ENCODE measurements around the gene HSPB1. TPM values are rescaled to one million over a fixed set of nuclear protein-coding genes. Genes with fewer than 3 reads are reported as not detected.
A peak's percentile ranks its signal among the peaks of the same experiment; 100 is the strongest.

The HSPB1 gene
- total RNA-seq, 1 experiment from 2014 or later: 202 TPM

- TF ChIP-seq HMGXB4 (CRISPR knock-in tag; IDR thresholded peaks at IDR 0.05) (peak; percentile 66; the same call in 1 of the 2 replicates), ZNF423 (CRISPR knock-in tag; IDR thresholded peaks at IDR 0.05) (no peak), ERG (CRISPR knock-in tag; IDR thresholded peaks at IDR 0.05) (0 out of 2 replicates have a peak, but pooled peaks have one; percentile 35)
Measured at GRCh38 chr7:76317782-76318487, 15.5 kb downstream of the HSPB1 start (continued).

GRCh38 chr7:76318488-76319353 is 16.2 kb downstream of the HSPB1 start:
- ATAC-seq: peak; percentile 11
- no peaks in the 10 kb centered on the region for H3K36me3 Mint-ChIP-seq
- ChIA-PET CTCF (interaction anchor here (0.8 to 3.0 kb wide), 20 partner anchors 10 to 452 kb away, joined by 3 to 19 read pairs (median 4); partner anchors contain the start of genes MDH2 and STYXL1), POLR2A (interaction anchor here (0.5 to 2.8 kb wide), 23 partner anchors 12 to 477 kb away, joined by 3 to 17 read pairs (median 4); partner anchors contain the start of genes MDH2, SSC4D, STYXL1 and YWHAG)
- H3K4me3 Mint-ChIP-seq: peak overlapping the region; percentile 87
- H3K4me1 Mint-ChIP-seq: peaks cover 24% of the 10 kb centered on the region
- H3K27me3 Mint-ChIP-seq (ENCODE audit: low read depth): no peaks in the 10 kb centered on the region
- TF ChIP-seq ESRRA (CRISPR knock-in tag; IDR thresholded peaks at IDR 0.05; ENCODE audit: borderline replicate concordance): 0 out of 2 replicates have a peak, but pooled peaks have one; percentile 62
- TF ChIP-seq FOXP1 (CRISPR knock-in tag; IDR thresholded peaks at IDR 0.05; ENCODE audit: borderline replicate concordance): peak; percentile 25; the same call in 1 of the 2 replicates
- no peak for TF ChIP-seq ERG (CRISPR knock-in tag; IDR thresholded peaks at IDR 0.05)
- no peak for TF ChIP-seq NFYB (CRISPR knock-in tag; conservative IDR thresholded peaks at IDR 0.05; ENCODE audit: low read depth)
- 0 out of 2 replicates have a peak, but pooled peaks have one; percentile 40 for TF ChIP-seq NFE2L1 (CRISPR knock-in tag; IDR thresholded peaks at IDR 0.05)
- 0 out of 2 replicates have a peak, but pooled peaks have one; percentile 11 for TF ChIP-seq EMX1 (CRISPR knock-in tag; IDR thresholded peaks at IDR 0.05)
- 0 out of 2 replicates have a peak, but pooled peaks have one; percentile 29 for TF ChIP-seq TCF7 (CRISPR knock-in tag; IDR thresholded peaks at IDR 0.05; ENCODE audit: low read depth)
- peak overlapping the region; percentile 96 for H3K27ac Mint-ChIP-seq
- no peaks in the 10 kb centered on the region for H3K9me3 Mint-ChIP-seq
- peak; percentile 62 for DNase-seq (ENCODE audit: low spot score)

GRCh38 chr7:76325092-76325491 is 22.6 kb downstream of the HSPB1 start:
- Mint-ChIP-seq H3K36me3 (peaks cover 47% of the 10 kb centered on the region), H3K4me1 (no peaks in the 10 kb centered on the region), H3K4me3 (no peak overlapping the region), H3K9me3 (no peaks in the 10 kb centered on the region), H3K27me3 (ENCODE audit: low read depth) (no peaks in the 10 kb centered on the region), H3K27ac (no peak overlapping the region)
- CTCF ChIA-PET: no interaction called here
- no peak for DNase-seq (ENCODE audit: low spot score)
- POLR2A ChIA-PET: interaction anchor here (1.3 kb wide), 1 partner anchor 34 kb away, joined by 6 read pairs; the partner anchor contains the start of gene YWHAG
- TF ChIP-seq CREM (CRISPR knock-in tag; IDR thresholded peaks at IDR 0.05): no peak
- no peak for TF ChIP-seq CTCF (IDR thresholded peaks at IDR 0.05)
- ATAC-seq: no peak

Measured in WTC11 (cell line).